ENCODE results near the gene WIZ.

The WIZ gene

DNA sequence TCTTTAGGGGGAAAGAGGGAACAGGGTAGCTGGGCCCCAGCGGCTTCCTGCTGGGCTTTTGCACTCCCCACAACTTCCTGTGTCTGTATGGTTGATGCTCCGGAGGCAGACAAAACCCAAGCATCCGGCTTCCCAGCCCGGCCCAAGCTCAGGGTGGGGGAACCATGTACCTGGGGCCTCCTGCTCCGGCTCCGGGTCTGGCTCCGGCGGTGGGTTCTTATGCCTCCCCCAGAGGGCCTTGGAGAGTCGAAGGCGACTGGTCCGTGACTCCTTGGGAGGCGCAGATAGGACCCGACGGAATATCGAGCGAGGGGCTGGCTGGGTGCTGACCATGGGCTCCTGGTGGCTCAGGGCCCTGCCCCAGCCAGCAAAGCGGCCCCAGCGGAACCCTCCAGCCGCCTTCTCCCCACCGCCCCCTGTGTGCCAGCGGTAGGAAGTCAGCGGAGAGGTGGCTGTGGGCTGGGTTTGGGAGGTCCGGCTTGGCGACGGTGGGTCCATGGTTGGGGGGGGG is 14.2 kb upstream of the WIZ start:
- Histone ChIP-seq H3K9me3 (ENCODE audit: control insufficient read depth, low read length) (no peaks in the 10 kb centered on the region), H3K27me3 (replicated peaks; ENCODE audit: control insufficient read depth, insufficient read depth, low read length) (peaks cover 38% of the 10 kb centered on the region), H3K4me3 (ENCODE audit: low read length) (no peak overlapping the region), H3K9ac (ENCODE audit: low read length) (no peak overlapping the region), H3K4me1 (ENCODE audit: control insufficient read depth, insufficient read depth, low read length) (peaks cover 16% of the 10 kb centered on the region), H3K36me3 (ENCODE audit: control insufficient read depth, insufficient read depth, low read length, severe bottlenecking) (no peaks in the 10 kb centered on the region)
- no peak for DNase-seq (ENCODE audit: low read depth)

DNA sequence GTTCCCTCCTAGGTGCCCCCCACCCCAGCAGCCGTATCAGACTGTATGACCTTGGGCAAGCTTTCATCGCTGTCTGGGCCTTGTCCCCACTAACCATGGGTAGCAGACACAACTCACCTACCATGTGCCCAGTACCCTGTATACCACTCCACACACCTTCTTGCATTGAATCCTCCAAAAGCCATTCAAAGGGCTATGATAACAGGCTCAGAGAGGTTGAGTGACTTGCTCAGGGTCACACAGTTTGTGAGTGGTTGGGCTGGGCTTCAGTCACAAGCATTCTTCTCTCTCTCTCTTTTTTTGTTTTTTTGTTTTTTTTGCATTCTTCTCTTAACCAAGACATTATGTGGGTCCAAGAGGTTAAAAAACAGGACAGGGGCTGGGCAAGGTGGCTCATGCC is 11.9 kb upstream of the WIZ start:
- no peak overlapping the region for H3K9ac ChIP-seq (ENCODE audit: low read length)
- H3K27me3 ChIP-seq (replicated peaks; ENCODE audit: control insufficient read depth, insufficient read depth, low read length): peaks cover 44% of the 10 kb centered on the region
- H3K36me3 ChIP-seq (ENCODE audit: control insufficient read depth, insufficient read depth, low read length, severe bottlenecking): no peaks in the 10 kb centered on the region
- no peaks in the 10 kb centered on the region for H3K9me3 ChIP-seq (ENCODE audit: control insufficient read depth, low read length)
- no peak for DNase-seq (ENCODE audit: low read depth)
- H3K4me1 ChIP-seq (ENCODE audit: control insufficient read depth, insufficient read depth, low read length): peaks cover 7% of the 10 kb centered on the region
- H3K4me3 ChIP-seq (ENCODE audit: low read length): no peak overlapping the region

DNA sequence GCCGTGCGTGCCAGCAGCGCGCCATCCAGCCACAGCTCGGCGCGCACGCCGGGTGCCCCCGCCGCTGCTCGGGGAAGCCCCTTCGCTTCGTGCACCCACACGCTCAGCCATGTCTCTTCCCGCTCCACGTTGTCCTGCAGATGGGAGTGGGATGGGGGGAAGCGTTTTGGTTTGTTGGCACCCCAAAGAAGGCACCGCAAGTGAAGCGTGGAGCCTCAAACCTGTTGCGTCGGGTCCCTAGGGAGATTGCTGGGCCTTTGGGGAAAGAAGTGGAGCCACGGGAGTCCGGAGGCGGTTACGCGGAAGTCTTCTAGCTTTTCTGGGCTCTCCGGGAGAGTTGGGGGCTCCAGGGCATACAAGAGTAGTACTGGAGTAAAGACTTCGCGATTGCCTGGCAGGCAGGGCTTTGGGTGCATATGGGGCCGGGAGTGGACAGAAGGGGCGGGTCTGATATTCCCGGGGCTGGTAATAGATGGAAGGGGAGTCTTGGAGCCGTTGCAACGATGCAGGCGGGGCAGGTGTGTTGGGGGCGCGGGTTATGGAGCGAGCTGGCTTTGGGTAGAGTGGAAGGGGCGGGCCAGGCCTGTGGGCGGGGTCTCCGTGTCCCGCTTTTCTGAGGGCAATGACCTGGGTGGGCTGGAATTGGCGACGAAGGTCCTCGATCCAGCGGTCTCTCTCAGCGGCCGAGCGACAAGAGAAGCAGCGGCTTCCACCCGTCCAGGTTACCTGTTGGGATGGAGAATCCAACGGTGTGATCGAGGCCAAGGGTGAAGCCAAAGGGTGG is 8.1 kb upstream of the WIZ start:
- Histone ChIP-seq H3K4me1 (ENCODE audit: control insufficient read depth, insufficient read depth, low read length) (peaks cover 2% of the 10 kb centered on the region), H3K36me3 (ENCODE audit: control insufficient read depth, insufficient read depth, low read length, severe bottlenecking) (no peaks in the 10 kb centered on the region), H3K4me3 (ENCODE audit: low read length) (no peak overlapping the region), H3K27me3 (replicated peaks; ENCODE audit: control insufficient read depth, insufficient read depth, low read length) (peaks cover 61% of the 10 kb centered on the region), H3K9me3 (ENCODE audit: control insufficient read depth, low read length) (no peaks in the 10 kb centered on the region), H3K9ac (ENCODE audit: low read length) (no peak overlapping the region)
- no peak for DNase-seq (ENCODE audit: low read depth)

DNA sequence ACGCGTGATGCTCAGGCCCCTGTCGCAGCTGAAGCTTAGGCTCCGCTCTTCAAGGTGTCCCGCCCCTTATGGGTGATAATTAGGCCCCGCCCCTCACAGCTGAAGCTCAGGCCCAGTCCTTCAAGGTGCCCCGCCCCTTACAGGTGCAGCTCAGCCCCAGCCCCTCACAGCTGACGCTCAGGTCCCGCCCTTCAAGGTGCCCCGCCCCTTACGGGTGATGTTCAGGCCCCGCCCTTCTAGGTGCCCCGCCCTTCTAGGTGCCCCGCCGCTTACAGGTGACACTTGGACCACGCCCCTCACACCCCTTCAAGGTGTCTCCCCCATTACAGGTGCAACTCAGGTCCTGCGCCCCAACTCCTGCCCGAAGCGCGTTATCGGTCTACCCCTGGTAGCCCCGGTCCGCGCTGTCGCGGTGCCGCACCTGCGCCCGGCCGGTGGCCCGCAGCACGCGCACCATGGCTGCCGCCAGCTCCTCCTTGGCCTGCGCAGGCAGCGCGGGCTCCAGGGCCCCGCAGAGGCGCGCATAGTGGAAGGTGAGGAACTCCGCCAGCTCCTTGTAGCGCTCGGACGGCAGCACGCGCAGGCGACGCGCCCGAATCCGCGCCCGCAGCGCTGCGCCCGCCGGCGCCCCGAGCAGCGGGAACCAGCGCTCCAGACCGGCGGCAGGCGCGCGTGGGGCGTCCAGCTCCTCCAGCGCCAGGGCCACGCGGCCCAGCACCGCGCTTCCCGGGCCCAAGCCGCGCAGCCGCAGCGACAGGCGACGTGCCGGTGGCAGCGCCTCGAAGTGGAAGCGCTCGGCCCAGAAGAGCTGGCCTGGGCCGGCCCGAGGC is 7.3 kb upstream of the WIZ start:
- DNase-seq (ENCODE audit: low read depth): no peak
- no peaks in the 10 kb centered on the region for H3K36me3 ChIP-seq (ENCODE audit: control insufficient read depth, insufficient read depth, low read length, severe bottlenecking)
- peaks cover 61% of the 10 kb centered on the region for H3K27me3 ChIP-seq (replicated peaks; ENCODE audit: control insufficient read depth, insufficient read depth, low read length)
- peaks cover 7% of the 10 kb centered on the region for H3K4me1 ChIP-seq (ENCODE audit: control insufficient read depth, insufficient read depth, low read length)
- no peak overlapping the region for H3K4me3 ChIP-seq (ENCODE audit: low read length)
- no peaks in the 10 kb centered on the region for H3K9me3 ChIP-seq (ENCODE audit: control insufficient read depth, low read length)
- no peak overlapping the region for H3K9ac ChIP-seq (ENCODE audit: low read length)

DNA sequence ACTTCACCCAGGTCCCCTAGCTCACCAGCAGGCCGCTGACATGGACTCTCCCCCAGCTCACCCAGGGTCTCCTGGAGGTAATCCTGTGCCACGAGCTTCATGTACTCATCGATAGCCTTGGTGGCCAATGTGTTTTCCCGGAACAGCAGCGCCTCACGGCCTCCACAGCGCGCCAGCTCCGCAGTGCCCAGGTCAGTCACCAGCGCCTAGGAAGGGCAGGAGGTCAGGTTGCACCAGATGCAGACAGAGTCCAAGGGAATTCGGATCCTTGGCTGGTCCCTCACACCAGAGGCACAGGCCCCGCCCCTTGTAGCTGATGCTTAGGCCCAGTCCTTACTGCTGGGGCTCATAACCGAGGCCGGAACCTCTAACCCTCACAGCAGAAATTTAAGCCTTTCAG is 6.7 kb upstream of the WIZ start:
- no peaks in the 10 kb centered on the region for H3K9me3 ChIP-seq (ENCODE audit: control insufficient read depth, low read length)
- no peak overlapping the region for H3K9ac ChIP-seq (ENCODE audit: low read length)
- no peak for DNase-seq (ENCODE audit: low read depth)
- no peak overlapping the region for H3K4me3 ChIP-seq (ENCODE audit: low read length)
- H3K36me3 ChIP-seq (ENCODE audit: control insufficient read depth, insufficient read depth, low read length, severe bottlenecking): no peaks in the 10 kb centered on the region
- H3K4me1 ChIP-seq (ENCODE audit: control insufficient read depth, insufficient read depth, low read length): peaks cover 7% of the 10 kb centered on the region
- peaks cover 56% of the 10 kb centered on the region for H3K27me3 ChIP-seq (replicated peaks; ENCODE audit: control insufficient read depth, insufficient read depth, low read length)

DNA sequence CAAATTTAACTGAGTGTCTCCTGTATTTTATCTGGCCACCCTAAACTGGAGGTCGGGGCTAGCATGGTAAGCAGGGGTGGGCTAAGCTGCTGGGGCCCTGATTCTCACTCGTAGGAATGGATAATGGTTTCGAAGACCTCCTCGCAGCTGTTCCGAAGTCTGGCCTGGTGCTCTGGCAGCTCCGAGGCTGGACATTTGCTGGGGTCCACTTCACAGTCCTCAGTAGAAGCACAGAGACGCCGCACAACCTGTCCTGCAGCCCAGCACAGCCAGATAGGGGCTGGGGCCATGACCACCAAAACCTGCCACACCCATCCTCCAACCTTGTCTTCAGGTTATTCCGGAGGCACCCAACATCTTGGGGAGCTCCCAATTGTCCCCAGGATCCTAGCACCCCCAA is 6.2 kb upstream of the WIZ start:
- Histone ChIP-seq H3K9ac (ENCODE audit: low read length) (no peak overlapping the region), H3K4me1 (ENCODE audit: control insufficient read depth, insufficient read depth, low read length) (peaks cover 7% of the 10 kb centered on the region), H3K36me3 (ENCODE audit: control insufficient read depth, insufficient read depth, low read length, severe bottlenecking) (no peaks in the 10 kb centered on the region), H3K27me3 (replicated peaks; ENCODE audit: control insufficient read depth, insufficient read depth, low read length) (peaks cover 52% of the 10 kb centered on the region), H3K4me3 (ENCODE audit: low read length) (no peak overlapping the region), H3K9me3 (ENCODE audit: control insufficient read depth, low read length) (no peaks in the 10 kb centered on the region)
- DNase-seq (ENCODE audit: low read depth): no peak

DNA sequence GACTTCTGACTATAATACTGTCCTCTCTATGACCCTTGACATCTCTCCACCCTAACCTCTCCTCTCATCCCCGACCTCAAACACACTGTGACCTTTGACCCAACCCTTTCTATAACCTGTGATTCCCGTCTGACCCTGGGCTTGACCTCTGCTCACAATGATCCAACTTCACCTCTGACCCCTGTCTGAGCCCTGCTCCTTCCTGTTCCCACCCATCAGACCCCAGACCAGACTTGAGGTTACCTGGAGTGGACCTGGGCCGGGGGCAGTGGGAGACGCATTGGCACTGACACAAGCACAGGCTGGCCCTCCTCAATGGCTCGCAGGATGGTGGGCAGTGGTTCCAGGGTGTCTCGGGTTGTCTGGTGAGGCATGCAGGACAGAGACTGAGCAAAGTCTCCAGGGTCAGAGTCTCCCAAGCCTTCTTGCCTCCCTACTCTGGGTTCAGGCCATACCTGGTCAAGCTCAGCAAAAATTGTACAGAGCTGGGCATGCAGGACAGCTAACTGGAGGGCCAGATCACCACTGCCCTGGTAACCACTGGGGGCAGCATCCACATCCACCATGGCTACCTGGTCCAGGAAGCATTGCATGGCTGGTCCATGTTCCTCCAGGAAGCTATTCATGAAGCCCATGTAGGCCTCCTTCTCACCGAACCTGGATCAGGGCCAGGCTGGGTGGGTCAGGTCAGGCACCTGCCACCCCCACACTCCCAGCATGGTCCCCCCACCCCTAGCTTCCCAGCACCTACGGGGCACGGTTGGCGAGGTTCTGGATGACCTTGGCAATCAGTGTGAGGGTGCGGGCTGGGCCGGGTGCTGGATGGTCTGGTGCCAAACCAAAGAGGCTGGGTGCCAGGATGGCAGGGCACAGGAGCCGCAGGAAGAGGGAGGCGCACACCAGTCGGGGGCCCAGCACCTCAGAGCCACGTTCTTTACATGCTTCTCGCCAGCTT is 4.4 kb upstream of the WIZ start:
- H3K27me3 ChIP-seq (replicated peaks; ENCODE audit: control insufficient read depth, insufficient read depth, low read length): peaks cover 40% of the 10 kb centered on the region
- no peak for DNase-seq (ENCODE audit: low read depth)
- no peak overlapping the region for H3K9ac ChIP-seq (ENCODE audit: low read length)
- no peaks in the 10 kb centered on the region for H3K9me3 ChIP-seq (ENCODE audit: control insufficient read depth, low read length)
- peaks cover 7% of the 10 kb centered on the region for H3K4me1 ChIP-seq (ENCODE audit: control insufficient read depth, insufficient read depth, low read length)
- no peaks in the 10 kb centered on the region for H3K36me3 ChIP-seq (ENCODE audit: control insufficient read depth, insufficient read depth, low read length, severe bottlenecking)
- no peak overlapping the region for H3K4me3 ChIP-seq (ENCODE audit: low read length)

DNA sequence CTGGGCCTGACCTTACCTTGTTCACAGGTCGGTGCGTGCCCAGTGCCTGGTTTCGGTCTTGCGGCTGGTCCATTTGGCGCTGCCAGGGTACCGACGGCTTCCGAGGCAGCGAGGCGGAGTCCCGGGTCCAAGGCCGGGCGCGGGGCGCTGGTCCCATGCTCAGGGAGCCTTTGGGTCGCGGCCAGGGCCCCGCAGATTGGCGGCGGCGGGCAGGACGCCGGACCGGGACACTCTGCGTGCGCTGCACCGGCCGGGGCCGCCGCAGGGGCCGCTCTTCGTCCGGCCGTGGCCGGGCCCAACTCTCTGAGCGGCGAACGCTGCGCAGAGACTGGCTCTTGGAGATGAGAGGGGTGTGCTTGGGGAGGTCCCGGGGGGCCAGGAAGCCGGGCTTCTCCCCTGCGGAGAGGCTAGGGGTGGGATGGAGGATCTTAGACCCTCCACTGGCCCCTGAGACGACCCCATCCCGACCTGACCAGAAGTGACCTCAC is 3.4 kb upstream of the WIZ start:
- no peaks in the 10 kb centered on the region for H3K36me3 ChIP-seq (ENCODE audit: control insufficient read depth, insufficient read depth, low read length, severe bottlenecking)
- no peak for DNase-seq (ENCODE audit: low read depth)
- H3K9me3 ChIP-seq (ENCODE audit: control insufficient read depth, low read length): no peaks in the 10 kb centered on the region
- H3K9ac ChIP-seq (ENCODE audit: low read length): peak overlapping the region; percentile 64
- H3K4me3 ChIP-seq (ENCODE audit: low read length): peak overlapping the region; percentile 70
- H3K4me1 ChIP-seq (ENCODE audit: control insufficient read depth, insufficient read depth, low read length): peaks cover 12% of the 10 kb centered on the region
- H3K27me3 ChIP-seq (replicated peaks; ENCODE audit: control insufficient read depth, insufficient read depth, low read length): peaks cover 36% of the 10 kb centered on the region

DNA sequence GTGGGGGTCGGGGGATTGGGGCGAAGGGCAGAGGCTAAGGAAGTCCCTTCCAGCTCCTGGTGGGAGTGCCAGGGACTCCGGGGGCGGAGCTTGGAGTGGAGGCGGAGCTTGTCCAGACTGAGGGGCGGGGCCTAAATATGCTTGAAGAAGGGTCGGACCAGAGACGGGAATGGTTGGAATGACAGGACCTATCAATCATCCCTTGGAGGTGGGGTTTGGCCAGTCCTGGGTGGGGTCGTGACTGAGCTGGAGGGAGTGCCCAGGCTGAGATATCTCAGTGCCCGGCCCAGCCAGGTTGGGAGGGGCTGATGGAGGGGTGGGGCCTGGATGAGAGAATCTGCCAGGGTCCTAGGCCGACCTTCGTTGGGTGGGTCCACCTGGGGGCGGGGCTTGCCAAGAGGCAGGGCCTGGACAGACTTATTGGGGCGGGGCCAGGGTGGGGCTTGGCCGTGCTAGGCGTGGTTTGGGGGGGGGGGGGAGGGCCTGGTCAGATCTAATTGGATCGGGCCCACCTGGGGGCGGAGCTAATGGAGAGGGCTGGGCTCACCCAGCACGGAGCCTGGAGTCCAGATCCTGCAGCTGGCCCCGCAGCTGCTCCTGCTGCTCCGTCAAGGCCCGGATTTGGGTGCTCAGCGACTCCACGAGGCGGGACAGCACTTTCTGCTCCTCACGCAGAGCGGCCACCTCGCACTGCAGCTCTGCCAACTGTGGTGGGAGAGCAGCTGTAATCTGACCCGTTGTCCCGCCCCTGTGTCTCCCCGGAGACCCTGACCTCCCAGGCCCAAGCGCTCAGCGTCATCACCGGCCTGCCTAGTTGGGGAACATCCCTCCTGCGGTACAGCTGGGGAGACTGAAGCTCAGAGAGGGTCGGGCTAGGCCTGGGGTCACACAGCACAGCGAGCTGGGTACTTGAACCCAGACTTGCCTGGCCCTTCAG is 2.6 kb upstream of the WIZ start:
- H3K9me3 ChIP-seq (ENCODE audit: control insufficient read depth, low read length): no peaks in the 10 kb centered on the region
- peak overlapping the region; percentile 64 for H3K9ac ChIP-seq (ENCODE audit: low read length)
- peaks cover 30% of the 10 kb centered on the region for H3K27me3 ChIP-seq (replicated peaks; ENCODE audit: control insufficient read depth, insufficient read depth, low read length)
- peaks cover 12% of the 10 kb centered on the region for H3K4me1 ChIP-seq (ENCODE audit: control insufficient read depth, insufficient read depth, low read length)
- H3K36me3 ChIP-seq (ENCODE audit: control insufficient read depth, insufficient read depth, low read length, severe bottlenecking): no peaks in the 10 kb centered on the region
- DNase-seq (ENCODE audit: low read depth): peak; percentile 71
- H3K4me3 ChIP-seq (ENCODE audit: low read length): peak overlapping the region; percentile 70

DNA sequence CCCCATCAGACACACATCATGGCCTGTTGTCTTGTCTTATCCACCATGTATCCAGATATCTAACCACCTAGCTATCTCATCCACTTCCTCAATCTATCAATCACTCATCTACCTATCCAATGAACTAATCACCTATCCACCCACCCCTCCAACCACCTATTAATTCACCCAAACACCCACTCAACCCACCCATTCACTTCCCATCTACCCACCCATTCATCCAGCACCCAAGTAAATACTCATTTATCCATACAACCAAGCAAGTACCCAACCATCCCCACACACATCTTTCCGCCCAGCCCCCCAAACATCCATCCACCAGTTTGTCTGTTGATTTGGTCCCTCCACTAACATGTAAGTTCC is 753 bp upstream of the WIZ start:
- Histone ChIP-seq H3K4me1 (ENCODE audit: control insufficient read depth, insufficient read depth, low read length) (peaks cover 12% of the 10 kb centered on the region), H3K27me3 (replicated peaks; ENCODE audit: control insufficient read depth, insufficient read depth, low read length) (peaks cover 17% of the 10 kb centered on the region), H3K36me3 (ENCODE audit: control insufficient read depth, insufficient read depth, low read length, severe bottlenecking) (no peaks in the 10 kb centered on the region), H3K9ac (ENCODE audit: low read length) (no peak overlapping the region), H3K9me3 (ENCODE audit: control insufficient read depth, low read length) (no peaks in the 10 kb centered on the region), H3K4me3 (ENCODE audit: low read length) (no peak overlapping the region)
- no peak for DNase-seq (ENCODE audit: low read depth)

Data from adipocyte (in vitro differentiated cells).